Measurements from ENCODE around the gene TM7SF3.

DNA sequence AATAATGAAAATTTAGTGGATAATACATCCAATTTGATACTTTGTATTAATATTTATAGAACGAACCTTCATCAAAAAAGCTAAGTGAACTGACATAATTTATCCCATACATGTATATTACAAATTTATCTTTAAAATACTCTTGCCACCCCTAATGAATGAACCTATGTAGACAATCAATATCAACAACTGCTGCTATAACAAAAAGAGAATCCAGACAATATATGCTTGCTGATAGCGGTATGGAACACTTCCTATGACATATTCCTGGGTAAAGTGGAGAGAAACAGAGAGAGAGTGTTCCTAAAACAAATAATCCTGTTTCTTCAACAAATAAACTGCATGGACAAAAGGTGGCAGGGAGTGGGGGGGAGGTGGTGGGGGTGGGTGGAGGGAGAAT, 31.3 kb downstream of the TM7SF3 start:
- TF ChIP-seq TAF1 (IDR thresholded peaks at IDR 0.05; ENCODE audit: borderline replicate concordance, insufficient read depth, low read length) (no peak), SIN3A (IDR thresholded peaks at IDR 0.05; ENCODE audit: borderline replicate concordance, insufficient read depth, low read length) (no peak)
